HCT116 (cell line): ENCODE data around the gene CENPP. TPM values are rescaled to one million over a fixed set of nuclear protein-coding genes. Genes with fewer than 3 reads are reported as not detected.

ENCODE experiments used
- ATAC-seq: fragments of 200-7000 bp; cut with Tn5 transposase; 2 replicates; pipeline ENCODE4 v1.9.1; 2020; ENCODE audit warnings: mild to moderate bottlenecking, moderate library complexity
- BruUV-seq: library from RNA; stranded (reverse); fragments of 400-500 nt; replicated peaks from 2 replicates; lab custom pipeline; 2021; lab: Mats Ljungman, UMichigan
- CTCF ChIA-PET: fragments of 300-600 bp; sonication (Branson Sonifier 250); formaldehyde crosslinking; loops from one replicate; lab custom pipeline; 2021; ENCODE audit warnings: antibody characterized with exemption; lab: Charles Lee
- POLR2A ChIA-PET: fragments of 300-600, 350-600 bp; sonication (Branson Sonifier 250); formaldehyde crosslinking; loops from one replicate; lab custom pipeline; 2021; ENCODE audit warnings: antibody characterized with exemption; lab: Charles Lee
- RAD21 ChIA-PET, 2 experiments: fragments of 300-600 bp; sonication (Branson Sonifier 250); formaldehyde crosslinking; loops; one replicate each; lab custom pipeline; 2023; ENCODE audit warnings: low total read pairs in 2 of 2; ENCODE audit not compliant: uncharacterized antibody in 2 of 2, unreplicated experiment in 2 of 2, low non-redundant PET in 1 of 2; lab: Charles Lee
- DNase-seq: peaks from one replicate; pipeline ENCODE4 v3.0.0-alpha.2; 2010; ENCODE audit warnings: low read depth, low spot score
- H2AFZ ChIP-seq: fragments of 200-600 bp; shearing (Covaris generic), sonication (generic); 2 replicates; pipeline ENCODE4 v1.6.1; 2017; ENCODE audit warnings: low read depth, mixed run types, mixed read lengths, antibody characterized with exemption, low read length; ENCODE audit not compliant: poor library complexity, severe bottlenecking
- H3K27ac ChIP-seq: 2 replicates; pipeline ENCODE4 v1.5.1; 2012; ENCODE audit warnings: low read depth, low read length
- H3K27me3 ChIP-seq: fragments of 200-600 bp; sonication (generic); 2 replicates; pipeline ENCODE4 v1.6.1; 2016; ENCODE audit warnings: mixed run types, low read length, mixed read lengths; ENCODE audit not compliant: insufficient read depth
- H3K36me3 ChIP-seq, 2 experiments: fragments of 200-500 bp in 1 of 2; fragments of 200-600 bp in 1 of 2; sonication (Bioruptor generic) in 1 of 2; sonication (generic) in 1 of 2; 2 replicates each; pipeline versions ENCODE4 v1.5.1 to v1.6.1; 2014 to 2016; ENCODE audit warnings: low read length in 2 of 2, inconsistent platforms in 1 of 2, mixed read lengths in 1 of 2, mixed run types in 1 of 2; ENCODE audit not compliant: insufficient read depth in 2 of 2, control insufficient read depth in 1 of 2
- H3K4me1 ChIP-seq, 2 experiments: fragments of 200-600 bp in 1 of 2; sonication (generic) in 1 of 2; 2 replicates each; pipeline versions ENCODE4 v1.5.1 to v1.6.1; 2012 to 2017; ENCODE audit warnings: low read length in 2 of 2, inconsistent platforms in 1 of 2, mild to moderate bottlenecking in 1 of 2, mixed read lengths in 1 of 2, mixed run types in 1 of 2, moderate library complexity in 1 of 2; ENCODE audit not compliant: insufficient read depth in 2 of 2, control insufficient read depth in 1 of 2
- H3K4me2 ChIP-seq: fragments of 200-600 bp; sonication (generic); 2 replicates; pipeline ENCODE4 v1.6.1; 2017; ENCODE audit warnings: mixed run types, low read length, mixed read lengths
- H3K4me3 ChIP-seq, 2 experiments: fragments of 200-600 bp in 1 of 2; sonication (generic) in 1 of 2; replicated peaks in 1 of 2; 2 replicates each; pipeline ENCODE4 v1.5.1; 2011 to 2016; ENCODE audit warnings: low read length in 2 of 2, control low read depth in 1 of 2, low read depth in 1 of 2, mild to moderate bottlenecking in 1 of 2, mixed read lengths in 1 of 2, mixed run types in 1 of 2
- H3K79me2 ChIP-seq: fragments of 200-600 bp; sonication (generic); 2 replicates; pipeline ENCODE4 v1.6.1; 2017; ENCODE audit warnings: mild to moderate bottlenecking, mixed run types, low read length, moderate library complexity, mixed read lengths; ENCODE audit not compliant: insufficient read depth
- H3K9ac ChIP-seq: fragments of 200-600 bp; sonication (generic); 2 replicates; pipeline ENCODE4 v1.6.1; 2016; ENCODE audit warnings: low read length, mixed read lengths
- H3K9me2 ChIP-seq: fragments of 200-600 bp; sonication (generic), shearing (Covaris generic); 2 replicates; pipeline ENCODE4 v1.6.1; 2017; ENCODE audit warnings: mixed run types, mild to moderate bottlenecking, moderate library complexity; ENCODE audit not compliant: insufficient read depth
- H3K9me3 ChIP-seq, 2 experiments: fragments of 200-500 bp in 1 of 2; fragments of 200-600 bp in 1 of 2; sonication (Bioruptor generic) in 1 of 2; sonication (generic) in 1 of 2; 2 replicates each; pipeline ENCODE4 v1.6.1; 2014 to 2017; ENCODE audit warnings: low read length in 2 of 2, mixed read lengths in 2 of 2, inconsistent platforms in 1 of 2, low read depth in 1 of 2, mild to moderate bottlenecking in 1 of 2, mixed run types in 1 of 2, moderate library complexity in 1 of 2; ENCODE audit not compliant: control insufficient read depth in 1 of 2, insufficient read depth in 1 of 2
- H4K20me1 ChIP-seq: fragments of 200-600 bp; sonication (generic), shearing (Covaris generic); 2 replicates; pipeline ENCODE4 v1.6.1; 2017; ENCODE audit warnings: mixed run types, mild to moderate bottlenecking, moderate library complexity; ENCODE audit not compliant: insufficient read depth
- CTCF ChIP-seq, 3 experiments: fragments of 200-600 bp in 1 of 3; sonication (generic) in 1 of 3; IDR thresholded peaks in 2 of 3; conservative IDR thresholded peaks in 1 of 3; 2 replicates each; pipeline ENCODE4 v1.5.1; 2012 to 2017; ENCODE audit warnings: low read depth in 2 of 3, low read length in 2 of 3, antibody characterized with exemption in 1 of 3, borderline replicate concordance in 1 of 3, control low read depth in 1 of 3, mild to moderate bottlenecking in 1 of 3, mixed read lengths in 1 of 3, mixed run types in 1 of 3, moderate library complexity in 1 of 3; ENCODE audit not compliant: insufficient read depth in 1 of 3
- EGR1 ChIP-seq: IDR thresholded peaks from 2 replicates; pipeline ENCODE4 v1.6.1; 2012; ENCODE audit warnings: low read depth
- JUND ChIP-seq: IDR thresholded peaks from 2 replicates; pipeline ENCODE4 v1.6.1; 2012
- SP1 ChIP-seq: IDR thresholded peaks from 2 replicates; pipeline ENCODE4 v1.6.1; 2012; ENCODE audit warnings: low read depth
- ZBTB33 ChIP-seq: IDR thresholded peaks from 2 replicates; pipeline ENCODE4 v1.6.1; 2011; ENCODE audit warnings: mild to moderate bottlenecking, low read length, moderate library complexity; ENCODE audit not compliant: insufficient replicate concordance; ENCODE audit errors: extremely low read depth
- intact Hi-C: fragments of 100-400 bp; cut with micrococcal nuclease; formaldehyde crosslinking; loops from 2 replicates; pipeline ENCODE4 v1.10.0; 2022
- total RNA-seq: library from RNA; stranded (reverse); gene quantifications from one replicate; pipeline ENCODE4 v1.2.1, GENCODE V29; 2021; ENCODE audit not compliant: unreplicated experiment

The CENPP gene
- total RNA-seq, 1 experiment from 2014 or later = 7.0 TPM

GRCh38 chr9:92414566-92414965, 88.8 kb downstream of the CENPP start (continued):
- no peak for TF ChIP-seq ZBTB33
- no peak for TF ChIP-seq SP1

- RAD21 ChIA-PET = no interaction called here
- ATAC-seq = no peak
- no peaks in the 10 kb centered on the region for H3K79me2 ChIP-seq
- TF ChIP-seq JUND (no peak), EGR1 (no peak), CTCF (IDR thresholded peaks at IDR 0.05 in 2 of 3, conservative IDR thresholded peaks at IDR 0.05 in 1 of 3; ENCODE audit: borderline replicate concordance in 1 of 3, insufficient read depth in 1 of 3, low read depth in 2 of 3, low read length in 2 of 3) (no peak), ZBTB33 (no peak)
- TF ChIP-seq, all 23 proteins: peak for 0
- BruUV-seq = no TSS peak
- ChIA-PET POLR2A (no interaction called here), CTCF (no interaction called here)
- no peaks in the 10 kb centered on the region for H3K36me3 ChIP-seq
- H2AFZ ChIP-seq = no peak overlapping the region
- no peak overlapping the region for H3K27ac ChIP-seq
- H3K9ac ChIP-seq = no peak overlapping the region
- H3K4me3 ChIP-seq = no peak overlapping the region
- H3K9me2 ChIP-seq = no peaks in the 10 kb centered on the region
- no peaks in the 10 kb centered on the region for H3K27me3 ChIP-seq
- H3K4me1 ChIP-seq = no peaks in the 10 kb centered on the region
- intact Hi-C loops = no loop called here
- DNase-seq = no peak
- H3K9me3 ChIP-seq = no peaks in the 10 kb centered on the region
- no peak overlapping the region for H3K4me2 ChIP-seq
- H4K20me1 ChIP-seq = no peaks in the 10 kb centered on the region
These were observed 97.0 kb downstream of the CENPP start for GRCh38 chr9:92422611-92423338.
